ENCODE data around the gene TEX35.

GRCh38 chr1:178477841-178478240 is 35.1 kb upstream of the TEX35 start:
- no peak for TF ChIP-seq CTCF (IDR thresholded peaks at IDR 0.05; ENCODE audit: borderline replicate concordance, extremely low read depth, low read length, poor library complexity, severe bottlenecking)
- TF ChIP-seq EZH2 (IDR thresholded peaks at IDR 0.05; ENCODE audit: borderline replicate concordance, low read depth, low read length, severe bottlenecking): no peak

All from DND-41 (cell line).